GM12865 (cell line): ENCODE measurements around the gene FAAH.

Experiments used
- DNase-seq: peaks from one replicate; pipeline ENCODE4 v3.0.0; 2010; ENCODE audit warnings: low read depth
- H3K4me3 ChIP-seq: 2 replicates; pipeline ENCODE4 v1.5.1; 2011; ENCODE audit warnings: mild to moderate bottlenecking, low read depth, low read length, control low read depth
- CTCF ChIP-seq: IDR thresholded peaks from 2 replicates; pipeline ENCODE4 v1.5.1; 2011; ENCODE audit warnings: low read length, control low read depth, low read depth, inconsistent platforms; ENCODE audit not compliant: insufficient read depth; ENCODE audit errors: missing control alignments

FAAH gene

GRCh38 chr1:46401154-46401913 is 7.2 kb downstream of the FAAH start:
- DNase-seq = no peak
- no peak for TF ChIP-seq CTCF

GRCh38 chr1:46401964-46402626 is 8.0 kb downstream of the FAAH start:
- no peak for TF ChIP-seq CTCF
- no peak for DNase-seq
- no peak overlapping the region for H3K4me3 ChIP-seq

More at GRCh38 chr1:46401154-46401913, 7.2 kb downstream of the FAAH start:
- H3K4me3 ChIP-seq = no peak overlapping the region

- no peak overlapping the region for H3K4me3 ChIP-seq
- no peak for TF ChIP-seq CTCF
- DNase-seq = no peak
These were observed 9.8 kb downstream of the FAAH start for GRCh38 chr1:46403916-46404315.

- no peak for DNase-seq
- H3K4me3 ChIP-seq = no peak overlapping the region
- no peak for TF ChIP-seq CTCF
These were observed 10.5 kb downstream of the FAAH start for GRCh38 chr1:46404482-46405196.

- H3K4me3 ChIP-seq = no peak overlapping the region
- no peak for TF ChIP-seq CTCF
- no peak for DNase-seq
These were observed 11.1 kb downstream of the FAAH start for GRCh38 chr1:46405197-46405555.

- TF ChIP-seq CTCF = no peak
- no peak for DNase-seq
- H3K4me3 ChIP-seq = no peak overlapping the region
These were observed 11.6 kb downstream of the FAAH start for GRCh38 chr1:46405724-46406123.
